H1 (cell line): ENCODE data around the gene RHO.
"Not testable (repeated sequence)": the region's sequence is repeated elsewhere in the genome, so short reads cannot be mapped to it uniquely, and the experiment has no call there.

Experiments used
- EP300 ChIP-seq, 2 experiments: IDR thresholded peaks; 1 replicate in 1 of 2; 2 replicates in 1 of 2; pipeline ENCODE4 v1.6.1; 2011 to 2012; ENCODE audit warnings: low read depth in 2 of 2, low read length in 2 of 2, mild to moderate bottlenecking in 2 of 2, borderline replicate concordance in 1 of 2, inconsistent platforms in 1 of 2, moderate library complexity in 1 of 2
- KDM1A ChIP-seq: fragments of 200-600, 300-600 bp; sonication (generic); IDR thresholded peaks from 2 replicates; pipeline ENCODE4 v1.7.1; 2016; ENCODE audit warnings: mild to moderate bottlenecking, low read length, borderline replicate concordance
- SIX5 ChIP-seq: IDR thresholded peaks from 2 replicates; pipeline ENCODE4 v1.6.1; 2011; ENCODE audit warnings: mild to moderate bottlenecking, low read depth, low read length
- YY1 ChIP-seq: IDR thresholded peaks from 2 replicates; pipeline ENCODE4 v1.6.1; 2011; ENCODE audit warnings: low read depth, mild to moderate bottlenecking, low read length
- ZNF274 ChIP-seq: IDR thresholded peaks from 2 replicates; pipeline ENCODE4 v1.7.0; 2012; ENCODE audit warnings: low read length, borderline replicate concordance; ENCODE audit errors: extremely low read depth
- TF ChIP-seq, protein P1 (sequence below), 3 experiments: IDR thresholded peaks; 1 replicate in 2 of 3; 2 replicates in 1 of 3; pipeline versions ENCODE4 v1.5.1 to v1.6.1; 2011; ENCODE audit warnings: low read length in 3 of 3, mild to moderate bottlenecking in 3 of 3, inconsistent platforms in 2 of 3, low read depth in 1 of 3, moderate library complexity in 1 of 3; ENCODE audit not compliant: insufficient read depth in 1 of 3; ENCODE audit errors: control extremely low read depth in 1 of 3
- TF ChIP-seq, protein P2 (sequence below): IDR thresholded peaks from 2 replicates; pipeline ENCODE4 v1.6.1; 2011; ENCODE audit warnings: low read length, improper control_type of control experiment

DNA sequence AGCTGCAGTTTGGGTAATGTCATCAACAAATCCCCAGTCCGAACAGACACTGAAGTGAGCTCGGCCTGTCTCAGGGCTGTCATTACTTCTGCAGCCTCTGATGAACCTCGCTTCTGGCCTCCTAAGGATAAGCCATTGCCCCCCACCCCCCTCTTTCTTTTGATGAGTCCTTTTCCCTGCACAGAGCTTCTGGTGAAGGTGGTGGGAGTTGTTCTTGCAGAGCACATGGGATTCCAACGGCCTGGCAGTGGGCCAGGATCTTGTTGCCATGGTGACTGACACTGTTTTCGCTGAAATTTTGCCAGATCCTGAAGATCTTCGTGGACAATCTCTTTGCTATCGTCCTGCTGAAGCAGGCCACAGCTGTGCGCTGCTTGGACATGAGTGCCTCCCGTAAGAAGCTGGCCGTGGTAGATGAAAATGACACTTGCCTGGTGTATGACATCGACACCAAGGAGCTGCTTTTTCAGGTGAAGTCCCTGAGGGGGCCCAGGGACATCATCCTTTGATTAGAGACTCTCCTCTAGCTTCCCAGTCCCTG lies 47.1 kb upstream of the RHO start:
- TF ChIP-seq, protein P1, sequence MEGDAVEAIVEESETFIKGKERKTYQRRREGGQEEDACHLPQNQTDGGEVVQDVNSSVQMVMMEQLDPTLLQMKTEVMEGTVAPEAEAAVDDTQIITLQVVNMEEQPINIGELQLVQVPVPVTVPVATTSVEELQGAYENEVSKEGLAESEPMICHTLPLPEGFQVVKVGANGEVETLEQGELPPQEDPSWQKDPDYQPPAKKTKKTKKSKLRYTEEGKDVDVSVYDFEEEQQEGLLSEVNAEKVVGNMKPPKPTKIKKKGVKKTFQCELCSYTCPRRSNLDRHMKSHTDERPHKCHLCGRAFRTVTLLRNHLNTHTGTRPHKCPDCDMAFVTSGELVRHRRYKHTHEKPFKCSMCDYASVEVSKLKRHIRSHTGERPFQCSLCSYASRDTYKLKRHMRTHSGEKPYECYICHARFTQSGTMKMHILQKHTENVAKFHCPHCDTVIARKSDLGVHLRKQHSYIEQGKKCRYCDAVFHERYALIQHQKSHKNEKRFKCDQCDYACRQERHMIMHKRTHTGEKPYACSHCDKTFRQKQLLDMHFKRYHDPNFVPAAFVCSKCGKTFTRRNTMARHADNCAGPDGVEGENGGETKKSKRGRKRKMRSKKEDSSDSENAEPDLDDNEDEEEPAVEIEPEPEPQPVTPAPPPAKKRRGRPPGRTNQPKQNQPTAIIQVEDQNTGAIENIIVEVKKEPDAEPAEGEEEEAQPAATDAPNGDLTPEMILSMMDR (IDR thresholded peaks at IDR 0.05; ENCODE audit: control extremely low read depth in 1 of 3, insufficient read depth in 1 of 3, low read depth in 1 of 3, low read length in 3 of 3) = not testable (repeated sequence)
- TF ChIP-seq SIX5; EP300 (IDR thresholded peaks at IDR 0.05; ENCODE audit: borderline replicate concordance in 1 of 2, low read depth in 2 of 2, low read length in 2 of 2); YY1; ZNF274; KDM1A: not testable (repeated sequence)
- TF ChIP-seq, protein P2, sequence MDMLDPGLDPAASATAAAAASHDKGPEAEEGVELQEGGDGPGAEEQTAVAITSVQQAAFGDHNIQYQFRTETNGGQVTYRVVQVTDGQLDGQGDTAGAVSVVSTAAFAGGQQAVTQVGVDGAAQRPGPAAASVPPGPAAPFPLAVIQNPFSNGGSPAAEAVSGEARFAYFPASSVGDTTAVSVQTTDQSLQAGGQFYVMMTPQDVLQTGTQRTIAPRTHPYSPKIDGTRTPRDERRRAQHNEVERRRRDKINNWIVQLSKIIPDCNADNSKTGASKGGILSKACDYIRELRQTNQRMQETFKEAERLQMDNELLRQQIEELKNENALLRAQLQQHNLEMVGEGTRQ = not testable (repeated sequence)
